HEK293 (cell line): ENCODE data around the gene CDC37.

Source experiments
- CTCF ChIA-PET: fragments of 350-600 bp; formaldehyde crosslinking; extraction: SDS; loops from one replicate; lab custom pipeline; 2021; ENCODE audit warnings: antibody characterized with exemption; lab: Yijun Ruan, JAX
- POLR2A ChIA-PET: fragments of 300-600 bp; formaldehyde crosslinking; extraction: SDS; loops from one replicate; lab custom pipeline; 2020; ENCODE audit warnings: antibody characterized with exemption, inconsistent platforms; lab: Yijun Ruan, JAX
- H3K27ac ChIP-seq: fragments of 200-500 bp; sonication (Bioruptor generic); 2 replicates; pipeline ENCODE4 v1.5.1; 2014; ENCODE audit warnings: low read depth, low read length, control low read depth, inconsistent platforms; ENCODE audit errors: extremely low read depth
- H3K36me3 ChIP-seq, 2 experiments: fragments of 200-500 bp in 1 of 2; sonication (Bioruptor generic) in 1 of 2; 1 replicate in 1 of 2; 2 replicates in 1 of 2; pipeline ENCODE4 v1.5.1; 2014 to 2017; ENCODE audit warnings: inconsistent platforms in 2 of 2, low read length in 2 of 2; ENCODE audit not compliant: control insufficient read depth in 2 of 2, insufficient read depth in 1 of 2
- H3K4me1 ChIP-seq: fragments of 200-500 bp; sonication (Bioruptor generic); 2 replicates; pipeline ENCODE4 v1.5.1; 2014; ENCODE audit warnings: mild to moderate bottlenecking, low read length, inconsistent platforms; ENCODE audit not compliant: control insufficient read depth, insufficient read depth
- H3K4me3 ChIP-seq: 2 replicates; pipeline ENCODE4 v1.5.1; 2011; ENCODE audit warnings: low read depth, mild to moderate bottlenecking, control low read depth, low read length, moderate library complexity
- H3K9me3 ChIP-seq: fragments of 200-500 bp; sonication (Bioruptor generic); 2 replicates; pipeline ENCODE4 v1.5.1; 2014; ENCODE audit warnings: low read depth, low read length, inconsistent platforms; ENCODE audit not compliant: control insufficient read depth, insufficient read depth
- AEBP2 ChIP-seq: fragments of 450-650 bp; formaldehyde crosslinking; IDR thresholded peaks from 2 replicates; pipeline ENCODE4 v1.5.1; 2016; ENCODE audit warnings: missing biosample characterization, missing genetic modification characterization, borderline replicate concordance
- ELK4 ChIP-seq: IDR thresholded peaks from 2 replicates; pipeline ENCODE4 v1.6.1; 2011; ENCODE audit warnings: mild to moderate bottlenecking, low read depth, low read length, borderline replicate concordance
- KLF7 ChIP-seq: fragments of 450-650 bp; formaldehyde crosslinking; IDR thresholded peaks from 2 replicates; pipeline ENCODE4 v1.5.1; 2016; ENCODE audit warnings: missing biosample characterization, missing genetic modification characterization, borderline replicate concordance
- TRIM28 ChIP-seq: IDR thresholded peaks from 2 replicates; pipeline ENCODE4 v1.6.1; 2011; ENCODE audit warnings: low read length, control low read depth, borderline replicate concordance
- ZBTB44 ChIP-seq: fragments of 450-650 bp; IDR thresholded peaks from 2 replicates; pipeline ENCODE4 v1.5.1; 2018; ENCODE audit warnings: missing biosample characterization, mild to moderate bottlenecking, missing genetic modification characterization
- ZFHX2 ChIP-seq: fragments of 450-650 bp; formaldehyde crosslinking; conservative IDR thresholded peaks from 2 replicates; pipeline ENCODE4 v1.5.1; 2016; ENCODE audit warnings: missing biosample characterization, missing genetic modification characterization
- ZFP69B ChIP-seq: fragments of 450-650 bp; formaldehyde crosslinking; IDR thresholded peaks from 2 replicates; pipeline ENCODE4 v1.5.1; 2016; ENCODE audit warnings: missing biosample characterization, missing genetic modification characterization
- ZNF138 ChIP-seq: fragments of 450-650 bp; formaldehyde crosslinking; IDR thresholded peaks from 2 replicates; pipeline ENCODE4 v1.5.1; 2016; ENCODE audit warnings: missing biosample characterization, missing genetic modification characterization, borderline replicate concordance
- ZNF157 ChIP-seq: fragments of 450-650 bp; formaldehyde crosslinking; IDR thresholded peaks from 2 replicates; pipeline ENCODE4 v1.5.1; 2016; ENCODE audit warnings: missing biosample characterization, missing genetic modification characterization
- ZNF174 ChIP-seq: fragments of 450-650 bp; formaldehyde crosslinking; IDR thresholded peaks from 2 replicates; pipeline ENCODE4 v1.5.0; 2017; ENCODE audit warnings: missing biosample characterization, mild to moderate bottlenecking, missing genetic modification characterization
- ZNF214 ChIP-seq: fragments of 450-650 bp; formaldehyde crosslinking; IDR thresholded peaks from 2 replicates; pipeline ENCODE4 v1.5.1; 2017; ENCODE audit warnings: missing biosample characterization, mild to moderate bottlenecking, missing genetic modification characterization, borderline replicate concordance
- ZNF223 ChIP-seq: fragments of 450-650 bp; formaldehyde crosslinking; IDR thresholded peaks from 2 replicates; pipeline ENCODE4 v1.5.1; 2016; ENCODE audit warnings: missing biosample characterization, missing genetic modification characterization
- ZNF280D ChIP-seq: fragments of 450-650 bp; formaldehyde crosslinking; IDR thresholded peaks from 2 replicates; pipeline ENCODE4 v1.5.1; 2016; ENCODE audit warnings: missing biosample characterization, missing genetic modification characterization
- ZNF341 ChIP-seq: fragments of 450-650 bp; formaldehyde crosslinking; IDR thresholded peaks from 2 replicates; pipeline ENCODE4; 2016; ENCODE audit warnings: low read depth, missing biosample characterization, missing genetic modification characterization
- ZNF362 ChIP-seq: fragments of 450-650 bp; formaldehyde crosslinking; IDR thresholded peaks from 2 replicates; pipeline ENCODE4 v1.5.1; 2016; ENCODE audit warnings: missing biosample characterization, missing genetic modification characterization
- ZNF398 ChIP-seq: fragments of 450-650 bp; formaldehyde crosslinking; IDR thresholded peaks from 2 replicates; pipeline ENCODE4 v1.5.1; 2017; ENCODE audit warnings: missing biosample characterization, missing genetic modification characterization
- ZNF423 ChIP-seq: fragments of 450-650 bp; formaldehyde crosslinking; IDR thresholded peaks from 2 replicates; pipeline ENCODE4 v1.5.1; 2016; ENCODE audit warnings: missing biosample characterization, missing genetic modification characterization
- ZNF514 ChIP-seq: fragments of 450-650 bp; formaldehyde crosslinking; IDR thresholded peaks from 2 replicates; pipeline ENCODE4 v1.5.1; 2016; ENCODE audit warnings: missing biosample characterization, missing genetic modification characterization
- ZNF555 ChIP-seq: fragments of 450-650 bp; formaldehyde crosslinking; conservative IDR thresholded peaks from 2 replicates; pipeline ENCODE4 v1.5.1; 2017; ENCODE audit warnings: missing biosample characterization, mild to moderate bottlenecking, missing genetic modification characterization, inconsistent platforms
- ZNF558 ChIP-seq: fragments of 450-650 bp; formaldehyde crosslinking; IDR thresholded peaks from 2 replicates; pipeline ENCODE4 v1.5.1; 2016; ENCODE audit warnings: missing biosample characterization, missing genetic modification characterization
- ZNF639 ChIP-seq: fragments of 450-650 bp; formaldehyde crosslinking; IDR thresholded peaks from 2 replicates; pipeline ENCODE4 v1.5.1; 2016; ENCODE audit warnings: missing biosample characterization, missing genetic modification characterization
- ZNF670 ChIP-seq: fragments of 450-650 bp; formaldehyde crosslinking; IDR thresholded peaks from 2 replicates; pipeline ENCODE4 v1.5.1; 2016; ENCODE audit warnings: missing biosample characterization, missing genetic modification characterization, low read depth
- ZNF704 ChIP-seq: fragments of 450-650 bp; formaldehyde crosslinking; IDR thresholded peaks from 2 replicates; pipeline ENCODE4 v1.5.1; 2016; ENCODE audit warnings: missing biosample characterization, missing genetic modification characterization
- ZNF747 ChIP-seq: fragments of 450-650 bp; formaldehyde crosslinking; IDR thresholded peaks from 2 replicates; pipeline ENCODE4 v1.5.1; 2016; ENCODE audit warnings: missing biosample characterization, missing genetic modification characterization

Gene CDC37

GRCh38 chr19:10363789-10364281 lies 39.5 kb downstream of the CDC37 start (continued):
- TF ChIP-seq TRIM28 (no peak), ZNF174 (tag by site-specific recombination) (no peak), ZNF555 (tag by site-specific recombination) (no peak), ZNF362 (no peak), KLF7 (no peak), ZNF514 (tag by site-specific recombination) (no peak), ZFHX2 (peak; percentile 85), ZNF639 (tag by site-specific recombination) (peak; percentile 79), ZNF214 (tag by site-specific recombination) (no peak)
- TF ChIP-seq, all 188 proteins: peak for 31

GRCh38 chr19:10362259-10362658 lies 41.1 kb downstream of the CDC37 start:
- POLR2A ChIA-PET = interaction anchor here (0.6 kb wide), 2 partner anchors 29 to 154 kb away, joined by 3 to 5 read pairs; no protein-coding TSS in a partner anchor
- H3K27ac ChIP-seq = no peak overlapping the region
- H3K9me3 ChIP-seq = no peaks in the 10 kb centered on the region
- H3K4me1 ChIP-seq = no peaks in the 10 kb centered on the region
- no peak overlapping the region for H3K4me3 ChIP-seq
- peaks cover 19 to 81% of the 10 kb centered on the region in 2 experiments; a peak in 2 of 3 replicates for H3K36me3 ChIP-seq
- CTCF ChIA-PET = no interaction called here
- TF ChIP-seq ZNF670 (no peak), ZNF747 (no peak), ZNF157 (tag by site-specific recombination) (no peak), ZNF341 (tag by site-specific recombination) (no peak), ZNF423 (tag by site-specific recombination) (no peak), ZNF704 (tag by site-specific recombination) (no peak), ZFP69B (tag by site-specific recombination) (no peak), AEBP2 (no peak), ZNF558 (tag by site-specific recombination) (no peak), ZBTB44 (tag by site-specific recombination) (no peak), ZNF280D (tag by site-specific recombination) (no peak), ZNF398 (tag by site-specific recombination) (no peak), ZNF138 (tag by site-specific recombination) (no peak), ELK4 (no peak), ZNF223 (tag by site-specific recombination) (no peak)
